Medulla oblongata (tissue), 1 donor: ENCODE data around the gene KRTAP20-4.

ENCODE experiments used
- DNase-seq: peaks from one replicate; pipeline ENCODE4 v3.0.0-alpha.2; 2015; ENCODE audit errors: extremely low spot score

The KRTAP20-4 gene

GRCh38 chr21:30652891-30653290 is 32.5 kb downstream of the KRTAP20-4 start:
- no peak for DNase-seq

GRCh38 chr21:30668776-30669175 is 48.3 kb downstream of the KRTAP20-4 start:
- no peak for DNase-seq
